GM18858 (cell line): ENCODE results near the gene JMJD7.

ENCODE experiments used
- ATAC-seq: cut with Tn5 transposase; IDR thresholded peaks from one replicate; pipeline ENCODE4 v1.9.1; 2021; ENCODE audit not compliant: unreplicated experiment

JMJD7 gene

GRCh38 chr15:41861736-41862356 lies 34.0 kb downstream of the JMJD7 start:
- ATAC-seq, result no peak

DNA sequence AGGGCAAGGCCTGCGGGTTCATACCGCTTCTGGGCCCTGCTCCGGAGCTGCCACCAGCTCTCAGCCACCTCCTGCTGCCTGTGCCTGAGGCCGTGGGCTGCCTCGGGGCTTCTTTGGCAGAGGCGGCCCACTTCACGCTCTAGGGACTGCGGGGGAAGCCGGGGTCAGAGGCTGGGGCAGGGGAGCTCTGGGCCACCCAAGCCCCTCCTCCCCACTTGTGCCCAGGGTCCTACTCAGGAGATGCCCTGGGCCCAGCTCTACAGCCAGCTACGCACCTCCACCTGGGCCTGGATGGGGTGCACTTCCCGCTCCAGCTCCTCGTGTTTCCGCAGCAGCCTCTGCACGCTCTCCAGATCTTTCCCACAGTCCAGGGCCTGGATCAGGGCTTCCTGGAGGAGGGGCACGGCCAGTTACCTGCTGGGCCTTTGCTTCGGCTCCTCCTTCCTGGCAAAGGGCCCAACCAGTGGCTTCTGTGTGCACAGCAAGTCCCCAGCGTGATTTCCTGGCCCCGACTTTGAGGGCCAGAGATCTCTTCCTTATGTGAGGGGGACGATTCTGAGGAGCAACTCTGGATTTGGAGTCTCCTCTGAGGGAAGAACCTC lies 34.7 kb downstream of the JMJD7 start:
- ATAC-seq, result no peak

- ATAC-seq, result no peak
Measured at GRCh38 chr15:41865490-41866055, 37.7 kb downstream of the JMJD7 start.

- no peak for ATAC-seq
Measured at GRCh38 chr15:41866263-41866703, 38.4 kb downstream of the JMJD7 start.

- ATAC-seq, result no peak
Measured at GRCh38 chr15:41866872-41867579, 39.1 kb downstream of the JMJD7 start.

DNA sequence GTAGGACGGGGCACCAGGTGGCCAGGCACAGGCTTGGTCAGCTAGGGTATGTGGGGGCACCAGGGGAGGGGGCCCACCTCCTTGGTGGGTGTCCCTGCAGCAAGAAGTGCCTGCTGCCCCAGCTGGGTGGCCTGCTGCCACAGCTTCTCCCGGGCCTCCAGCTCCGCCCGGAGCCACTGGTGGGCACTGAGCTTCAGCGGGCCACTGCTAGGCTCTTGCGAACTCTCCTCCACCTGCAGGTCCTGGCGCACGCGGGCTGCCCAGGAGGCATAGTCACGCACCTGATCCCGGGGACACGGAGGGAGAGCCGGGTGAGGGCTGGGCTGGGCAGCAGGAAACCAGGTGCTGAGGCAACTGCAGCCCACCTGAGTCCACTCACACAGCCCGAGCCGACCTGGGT lies 40.4 kb downstream of the JMJD7 start:
- ATAC-seq, result no peak

GRCh38 chr15:41869770-41870688 lies 42.1 kb downstream of the JMJD7 start:
- no peak for ATAC-seq

GRCh38 chr15:41870689-41871081 lies 42.8 kb downstream of the JMJD7 start:
- ATAC-seq, result no peak

GRCh38 chr15:41871175-41871905 lies 43.4 kb downstream of the JMJD7 start:
- no peak for ATAC-seq

- no peak for ATAC-seq
Measured at GRCh38 chr15:41872166-41872747, 44.4 kb downstream of the JMJD7 start.

DNA sequence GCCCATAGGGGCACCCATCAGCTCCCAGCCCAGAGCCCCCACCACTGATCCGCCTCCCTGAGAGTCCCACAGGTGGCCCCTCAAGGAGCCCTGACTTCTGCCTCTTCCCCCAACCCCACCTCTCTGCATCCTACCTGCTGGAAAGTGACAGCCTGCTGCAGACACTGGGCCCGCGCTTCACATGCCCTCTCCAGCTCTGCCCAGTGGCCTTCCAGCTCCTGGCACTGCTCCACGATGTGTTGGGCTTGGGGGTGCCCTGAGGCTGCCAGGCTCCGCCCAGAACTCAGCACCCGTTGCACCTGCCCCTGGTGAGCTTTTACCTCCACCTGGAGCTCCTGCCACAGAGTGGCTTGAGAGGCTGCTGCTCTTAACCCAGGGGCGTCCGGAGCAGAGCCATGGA lies 45.8 kb downstream of the JMJD7 start:
- ATAC-seq, result no peak

DNA sequence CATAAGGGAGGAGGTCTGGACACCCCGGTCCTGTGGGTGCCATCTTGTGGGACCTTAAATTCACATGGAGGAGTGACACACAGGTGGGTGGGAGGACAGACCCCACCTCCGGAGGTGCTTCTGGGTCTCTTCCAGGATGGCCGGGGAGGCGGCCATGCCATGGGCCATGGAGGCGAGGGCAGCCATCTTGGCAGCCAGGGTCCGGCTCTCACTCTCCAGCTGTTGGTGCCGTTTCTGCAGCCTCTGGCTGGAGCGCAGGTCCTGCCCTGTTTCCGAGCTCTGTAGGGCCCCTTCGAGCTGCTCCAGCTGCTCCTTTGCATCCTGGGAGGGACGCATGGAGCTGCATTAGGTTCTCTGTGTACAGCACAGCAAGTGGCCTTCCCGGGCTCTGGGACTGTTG lies 46.8 kb downstream of the JMJD7 start:
- no peak for ATAC-seq

GRCh38 chr15:41876007-41876406 lies 48.1 kb downstream of the JMJD7 start:
- ATAC-seq, result no peak

GRCh38 chr15:41876689-41877088 lies 48.8 kb downstream of the JMJD7 start:
- no peak for ATAC-seq

GRCh38 chr15:41877631-41878354 lies 49.9 kb downstream of the JMJD7 start:
- no peak for ATAC-seq

GRCh38 chr15:41878355-41878699 lies 50.4 kb downstream of the JMJD7 start:
- no peak for ATAC-seq

DNA sequence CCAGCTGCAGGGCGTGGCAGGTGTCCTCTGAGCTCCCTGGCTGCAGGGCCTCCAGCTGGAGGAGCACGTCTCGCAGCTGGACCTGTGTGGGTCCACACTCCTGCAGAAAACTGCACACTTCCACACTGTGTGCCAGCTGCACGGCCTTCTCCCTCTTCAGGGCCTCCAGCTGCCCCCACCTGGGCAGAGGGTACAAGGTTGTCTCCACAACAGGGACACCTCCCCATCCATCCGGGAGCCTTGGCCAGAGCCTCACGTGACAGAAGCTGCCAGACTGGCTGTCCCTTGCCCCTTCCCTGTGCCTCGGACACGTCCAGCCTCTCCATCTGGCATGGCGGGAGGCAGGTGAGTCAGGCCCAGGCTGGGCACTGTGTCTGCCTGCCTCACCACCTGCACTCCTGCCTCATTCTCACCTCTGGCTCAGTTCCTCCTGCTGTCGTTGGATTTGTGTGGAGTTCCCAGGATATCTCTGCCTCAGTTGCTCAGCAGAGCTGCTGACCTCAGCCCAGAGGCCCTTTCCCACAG lies 51.5 kb downstream of the JMJD7 start:
- no peak for ATAC-seq

DNA sequence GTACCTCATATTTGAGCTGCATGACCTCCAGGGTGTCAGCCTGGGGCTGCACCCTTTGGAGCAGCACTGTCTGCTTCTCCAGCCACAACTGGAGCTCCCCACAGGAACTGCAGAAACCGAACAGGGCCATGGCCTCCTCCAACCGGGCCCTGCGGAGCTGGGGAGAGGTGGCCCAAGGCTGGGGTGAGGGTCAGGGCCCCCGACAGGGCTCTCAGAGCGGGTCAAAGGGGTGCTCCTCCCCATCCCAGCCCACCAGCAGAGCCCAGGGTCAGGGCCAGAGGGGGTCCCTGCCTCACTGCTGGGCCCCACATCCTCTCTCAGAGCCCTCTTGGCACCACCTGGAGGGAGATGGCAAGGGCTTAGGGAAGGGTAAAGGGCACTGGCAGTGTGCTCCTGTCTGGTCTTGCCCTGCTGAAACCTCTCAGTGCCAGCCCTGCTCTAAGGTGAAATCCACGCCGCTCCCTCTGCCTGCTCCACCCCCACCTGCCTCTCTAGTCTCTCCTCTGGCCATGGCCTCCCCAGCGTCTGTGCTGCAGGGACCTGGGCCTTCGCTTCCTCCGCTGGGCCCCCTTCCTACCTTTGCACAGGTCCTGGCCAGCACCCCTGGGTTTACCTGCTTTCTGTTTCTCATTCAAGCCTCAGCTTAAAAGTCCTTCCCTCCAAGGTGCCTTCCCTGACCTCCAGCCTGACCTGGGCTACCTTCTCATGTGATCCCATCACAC lies 52.4 kb downstream of the JMJD7 start:
- ATAC-seq, result no peak

DNA sequence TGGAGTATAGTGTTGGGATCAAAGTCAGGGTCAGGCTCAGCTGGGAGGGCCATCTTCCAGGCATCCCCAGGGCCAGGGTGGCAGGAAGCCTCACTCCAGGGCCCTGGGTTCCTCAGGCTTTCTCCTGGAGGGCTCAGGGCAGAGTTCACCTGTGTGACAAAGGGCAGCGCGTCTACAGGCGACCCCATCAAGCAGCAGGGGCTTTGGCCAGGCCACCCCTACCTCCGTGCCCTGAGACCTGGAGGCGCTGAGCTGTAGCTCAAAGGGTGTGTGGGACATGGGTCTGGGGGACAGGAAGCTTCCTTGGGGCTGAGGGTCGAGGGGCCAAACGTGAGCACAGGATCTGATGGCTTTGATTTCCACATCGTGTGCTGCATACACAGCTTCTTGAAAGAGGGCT lies 53.2 kb downstream of the JMJD7 start:
- no peak for ATAC-seq
